T-helper 2 cell (primary cell): ENCODE results near the gene HDC.

Source experiments
- DNase-seq, 5 experiments: peaks; one replicate each; pipeline versions ENCODE4 v3.0.0 to v3.0.0-alpha.2; 2012 to 2022

Gene HDC

DNA sequence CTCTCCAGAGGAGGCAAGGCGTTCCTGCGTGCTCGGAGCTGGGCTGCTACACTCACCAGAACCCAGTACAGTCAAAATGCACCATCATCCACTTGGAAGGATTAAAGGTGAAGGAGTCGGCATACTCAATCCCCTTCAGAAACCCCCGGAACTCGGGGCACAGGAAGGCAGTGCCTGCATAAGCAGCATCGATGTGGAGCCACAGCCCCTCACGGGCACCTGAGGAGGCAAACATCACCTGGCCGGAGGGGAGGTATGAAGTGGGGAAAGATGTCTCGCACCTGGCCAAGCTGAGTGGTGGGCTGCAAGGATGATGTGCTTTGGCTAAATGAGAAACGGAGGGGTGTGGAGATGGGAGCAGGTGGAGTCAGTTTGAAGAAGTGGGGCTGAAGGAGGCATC, 13.0 kb downstream of the HDC start:
- DNase-seq, result no peak

GRCh38 chr15:50251638-50252182, 13.8 kb downstream of the HDC start:
- DNase-seq, result no peak

GRCh38 chr15:50250760-50251394, 14.6 kb downstream of the HDC start:
- no peak for DNase-seq

GRCh38 chr15:50249704-50250103, 15.8 kb downstream of the HDC start:
- no peak for DNase-seq

DNA sequence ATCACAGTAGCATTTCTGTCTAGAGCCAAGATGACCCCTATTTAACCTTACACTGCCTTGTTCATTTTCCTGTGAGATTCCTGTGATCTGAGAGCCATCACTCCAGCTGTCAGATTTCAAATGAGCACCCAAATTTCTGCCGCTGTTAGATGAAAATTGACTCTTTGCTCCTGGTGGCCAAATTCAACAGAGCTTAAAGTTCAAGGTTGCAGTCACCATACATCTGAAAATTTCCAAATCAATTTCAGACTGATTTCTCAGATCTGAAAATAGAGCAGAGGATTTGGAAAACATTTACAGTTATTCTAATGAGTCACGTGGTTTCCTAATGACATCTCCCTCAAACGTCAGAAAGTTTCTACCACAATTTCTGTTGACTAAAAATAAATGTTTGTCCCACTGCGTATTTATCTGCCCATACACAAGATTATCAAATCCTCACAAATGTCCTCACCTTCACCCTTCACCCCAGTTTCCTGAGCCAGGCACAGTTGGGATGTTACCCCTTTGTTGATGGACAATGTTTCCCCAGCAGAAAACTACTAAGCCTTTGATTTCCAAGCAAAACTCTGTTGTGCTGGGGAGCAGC, 16.4 kb downstream of the HDC start:
- peak in 1 of 5 experiments; percentile 53 for DNase-seq

DNA sequence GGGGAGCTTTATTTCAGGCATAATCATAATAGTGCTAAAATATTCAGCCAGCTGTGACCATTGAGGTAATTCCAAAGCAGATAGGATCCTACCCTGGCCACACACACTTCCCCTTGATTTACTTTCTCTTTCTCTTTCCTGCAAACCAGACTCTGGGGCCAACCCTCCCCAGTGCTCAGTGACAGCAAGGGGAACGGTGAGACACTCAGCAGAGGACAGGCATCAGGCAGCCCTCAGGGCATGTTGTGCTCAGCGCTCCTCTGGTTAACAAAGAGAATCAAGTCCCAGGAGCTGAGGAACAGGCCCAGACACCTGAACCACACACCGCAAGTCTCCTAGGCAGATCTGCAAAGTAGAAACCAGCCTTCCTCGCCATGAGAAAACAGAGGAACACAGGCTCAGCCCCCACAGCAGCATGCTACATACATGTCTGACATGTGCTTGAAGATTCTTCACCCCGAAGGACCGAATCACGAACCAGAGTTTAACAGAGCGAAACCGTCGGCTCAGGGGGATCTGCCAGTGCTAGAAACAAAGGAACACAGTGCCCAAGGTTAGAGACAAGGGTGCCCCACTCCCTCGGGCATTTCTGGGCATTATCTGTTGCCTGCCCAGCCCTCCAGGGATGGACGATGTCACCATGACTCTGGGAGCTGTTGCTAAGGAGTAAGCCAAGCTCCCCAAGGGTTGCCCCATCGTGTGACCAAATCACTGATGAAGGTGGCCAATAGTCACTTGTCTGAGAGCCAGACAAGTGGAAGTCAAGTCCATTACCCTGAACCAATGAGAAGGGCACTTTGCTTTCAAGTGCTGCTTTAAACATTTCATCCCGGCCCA, 17.5 kb downstream of the HDC start:
- peak in 4 of 5 experiments; percentile 20 to 81 (median 32) for DNase-seq

GRCh38 chr15:50246631-50247030, 18.9 kb downstream of the HDC start:
- DNase-seq, result no peak

GRCh38 chr15:50244959-50245624, 20.4 kb downstream of the HDC start:
- no peak for DNase-seq

GRCh38 chr15:50244153-50244552, 21.4 kb downstream of the HDC start:
- DNase-seq, result no peak

- DNase-seq, result no peak
These were observed 23.7 kb downstream of the HDC start for GRCh38 chr15:50241684-50242450.

- no peak for DNase-seq
These were observed 27.3 kb downstream of the HDC start for GRCh38 chr15:50238255-50238654.

- no peak for DNase-seq
These were observed 29.1 kb downstream of the HDC start for GRCh38 chr15:50236433-50236832.

- DNase-seq, result no peak
These were observed 29.7 kb downstream of the HDC start for GRCh38 chr15:50235794-50236193.

DNA sequence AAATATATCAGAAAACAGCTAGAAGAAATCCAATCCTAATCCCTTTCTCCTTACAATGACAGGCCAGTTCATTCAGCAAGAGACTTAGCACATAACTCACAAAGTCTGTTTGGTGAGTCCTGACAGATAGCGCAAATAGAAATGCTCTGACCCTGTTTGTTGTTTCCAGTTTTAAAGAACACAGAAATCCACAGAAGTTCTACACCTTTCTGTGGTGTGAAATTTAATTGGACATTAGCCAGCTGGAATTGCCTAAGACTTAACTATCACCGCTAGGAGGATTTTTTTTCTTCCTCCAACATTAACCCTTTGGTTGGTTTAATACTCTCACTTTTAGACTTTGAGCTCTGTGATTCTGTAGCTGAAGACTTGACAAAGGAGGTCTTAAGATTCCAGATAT, 30.8 kb downstream of the HDC start:
- no peak for DNase-seq

DNA sequence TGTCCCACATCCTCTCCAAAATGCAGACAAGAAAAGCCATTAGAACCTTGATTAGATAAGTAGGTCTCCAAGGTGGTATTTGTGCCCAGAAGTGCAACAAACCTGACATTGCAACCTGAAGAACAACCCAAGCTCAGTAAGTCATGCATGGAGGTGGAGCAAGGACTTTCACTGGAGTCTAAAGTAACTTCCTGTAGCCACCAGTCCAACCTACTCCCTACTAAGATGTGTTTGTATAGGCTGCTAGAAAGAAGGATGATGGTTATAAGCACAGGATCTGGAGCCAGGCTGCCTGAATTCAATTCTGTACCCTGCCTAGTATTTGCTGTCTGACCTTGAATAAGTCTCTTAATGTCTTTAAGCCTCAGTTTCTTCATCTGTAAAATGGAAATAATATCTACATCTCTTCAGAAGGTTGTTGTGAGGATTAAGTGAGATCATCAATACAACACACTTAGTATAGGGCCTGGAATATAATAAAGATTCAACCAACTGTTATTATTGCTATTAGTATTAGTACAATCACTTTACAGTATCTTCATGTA, 32.3 kb downstream of the HDC start:
- DNase-seq, result no peak

GRCh38 chr15:50232791-50233190, 32.7 kb downstream of the HDC start:
- no peak for DNase-seq

DNA sequence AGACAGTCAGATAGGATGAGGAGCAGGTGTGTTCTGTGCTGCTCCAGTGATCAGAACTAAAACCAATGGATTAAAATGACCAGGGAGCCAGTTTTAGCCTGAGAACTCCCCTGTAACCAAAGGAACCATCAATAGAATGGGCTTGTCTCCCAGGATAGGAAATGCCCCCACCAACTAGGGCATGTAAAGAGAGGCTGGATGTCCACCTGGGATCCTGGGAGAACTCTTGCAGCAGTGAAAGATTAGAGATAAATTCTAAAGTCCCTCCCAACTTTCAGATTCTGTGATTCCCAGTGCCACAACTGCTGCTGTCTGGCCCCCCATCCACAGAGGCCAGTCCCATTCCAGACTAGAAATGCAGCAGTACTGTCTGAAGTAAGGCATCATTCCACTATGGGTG, 33.8 kb downstream of the HDC start:
- no peak for DNase-seq

- DNase-seq, result no peak
These were observed 36.2 kb downstream of the HDC start for GRCh38 chr15:50229336-50229735.

- no peak for DNase-seq
These were observed 36.7 kb downstream of the HDC start for GRCh38 chr15:50228866-50229265.

DNA sequence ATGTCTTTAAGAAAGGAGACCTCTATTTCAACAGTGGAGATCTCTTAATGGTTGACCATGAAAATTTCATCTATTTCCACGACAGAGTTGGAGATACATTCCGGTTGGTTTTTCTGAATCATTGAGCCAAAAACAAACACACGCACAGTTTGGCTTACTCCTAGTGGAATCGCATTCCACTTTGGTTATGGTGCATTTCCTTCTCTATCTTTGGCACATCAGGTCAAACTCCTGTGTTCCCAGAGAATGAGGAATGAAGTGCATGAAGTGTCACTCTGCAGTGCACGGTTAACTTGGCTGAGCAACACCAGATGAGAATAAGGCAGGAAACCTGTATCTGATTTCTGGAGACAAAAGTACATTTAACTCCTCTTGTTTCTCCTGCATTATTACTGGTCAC, 38.5 kb downstream of the HDC start:
- no peak for DNase-seq

GRCh38 chr15:50225938-50226337, 39.6 kb downstream of the HDC start:
- DNase-seq, result no peak

DNA sequence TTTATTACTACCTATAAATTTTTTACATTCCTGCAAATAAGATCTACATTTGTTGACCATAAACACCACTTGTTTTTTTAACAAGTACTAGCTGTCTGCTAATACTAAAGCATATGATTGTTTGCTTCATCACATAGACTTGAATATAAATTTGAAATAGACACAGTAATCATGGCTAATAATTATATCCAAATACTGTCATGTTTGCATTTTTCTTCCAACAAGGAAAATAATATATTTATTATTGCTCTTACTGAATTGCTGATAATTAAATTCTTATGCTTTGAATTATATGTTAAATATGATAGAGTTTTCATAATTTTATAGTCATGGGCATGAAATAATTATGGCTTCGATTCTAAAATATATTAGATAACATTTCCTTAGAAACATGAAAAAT, 40.5 kb downstream of the HDC start:
- no peak for DNase-seq
